GM19035 (cell line): ENCODE results near the gene SERTAD2.

Source experiments
- ATAC-seq: cut with Tn5 transposase; IDR thresholded peaks from one replicate; pipeline ENCODE4 v1.9.1; 2021; ENCODE audit not compliant: unreplicated experiment

SERTAD2 gene

DNA sequence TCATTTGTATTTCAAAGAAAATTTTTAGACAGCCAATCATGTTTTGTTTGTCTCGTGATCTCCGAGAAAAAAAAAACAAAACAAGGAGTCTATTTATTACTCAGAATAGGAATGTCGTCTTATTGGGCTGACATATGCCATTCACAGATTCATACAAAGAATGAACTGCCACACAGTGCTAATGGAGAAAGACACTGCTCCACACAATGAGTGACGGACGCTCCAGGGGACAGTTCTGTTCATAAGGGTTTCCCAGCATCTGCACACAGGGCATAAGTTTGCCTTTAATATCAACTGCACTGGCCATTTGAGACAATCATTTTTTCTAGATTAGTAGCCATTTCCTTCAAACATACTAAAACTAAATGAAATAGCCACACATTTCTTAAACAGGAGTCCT is 3.4 kb downstream of the SERTAD2 start:
- no peak for ATAC-seq

DNA sequence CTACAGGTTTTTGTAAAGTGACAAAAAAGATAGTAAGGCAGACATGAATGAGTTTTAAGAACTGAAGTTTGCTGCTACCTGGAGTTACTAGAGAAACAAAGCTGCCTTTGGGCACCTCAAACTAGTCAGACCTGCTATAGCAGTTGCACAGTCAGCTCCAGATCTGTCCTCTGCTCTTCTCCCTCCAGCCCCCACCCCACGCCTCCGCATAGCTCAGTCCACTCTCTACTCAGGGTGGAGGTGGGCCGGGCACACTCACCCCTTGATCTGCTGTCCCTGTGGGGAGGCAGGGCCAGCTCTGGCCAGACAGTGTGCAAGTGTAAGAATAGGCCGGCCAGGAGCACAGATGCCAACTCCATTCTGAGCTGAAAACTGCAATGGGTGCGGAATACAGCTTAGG is 4.1 kb downstream of the SERTAD2 start:
- no peak for ATAC-seq

DNA sequence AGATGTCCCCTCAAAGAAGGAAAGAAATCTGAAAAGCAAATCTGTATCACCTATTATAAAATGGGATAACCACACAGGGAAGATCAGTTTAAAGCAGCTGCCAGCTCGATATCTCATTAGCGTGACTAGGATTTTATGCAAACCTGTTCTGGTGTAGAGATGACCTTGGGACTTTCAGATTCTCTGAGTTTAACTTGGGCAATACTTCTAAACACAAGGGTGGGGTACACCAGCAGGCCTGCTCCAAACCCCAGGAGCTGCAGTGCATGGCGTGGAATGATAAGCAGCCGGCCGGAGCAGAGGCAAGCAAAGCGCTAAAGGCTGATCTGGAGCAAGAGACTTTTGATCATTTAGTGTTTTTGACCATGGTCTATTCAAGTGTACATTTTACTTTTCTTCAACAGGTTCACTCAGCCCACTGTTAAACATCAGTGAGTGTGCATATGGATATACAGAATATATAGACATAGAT is 4.7 kb downstream of the SERTAD2 start:
- no peak for ATAC-seq

DNA sequence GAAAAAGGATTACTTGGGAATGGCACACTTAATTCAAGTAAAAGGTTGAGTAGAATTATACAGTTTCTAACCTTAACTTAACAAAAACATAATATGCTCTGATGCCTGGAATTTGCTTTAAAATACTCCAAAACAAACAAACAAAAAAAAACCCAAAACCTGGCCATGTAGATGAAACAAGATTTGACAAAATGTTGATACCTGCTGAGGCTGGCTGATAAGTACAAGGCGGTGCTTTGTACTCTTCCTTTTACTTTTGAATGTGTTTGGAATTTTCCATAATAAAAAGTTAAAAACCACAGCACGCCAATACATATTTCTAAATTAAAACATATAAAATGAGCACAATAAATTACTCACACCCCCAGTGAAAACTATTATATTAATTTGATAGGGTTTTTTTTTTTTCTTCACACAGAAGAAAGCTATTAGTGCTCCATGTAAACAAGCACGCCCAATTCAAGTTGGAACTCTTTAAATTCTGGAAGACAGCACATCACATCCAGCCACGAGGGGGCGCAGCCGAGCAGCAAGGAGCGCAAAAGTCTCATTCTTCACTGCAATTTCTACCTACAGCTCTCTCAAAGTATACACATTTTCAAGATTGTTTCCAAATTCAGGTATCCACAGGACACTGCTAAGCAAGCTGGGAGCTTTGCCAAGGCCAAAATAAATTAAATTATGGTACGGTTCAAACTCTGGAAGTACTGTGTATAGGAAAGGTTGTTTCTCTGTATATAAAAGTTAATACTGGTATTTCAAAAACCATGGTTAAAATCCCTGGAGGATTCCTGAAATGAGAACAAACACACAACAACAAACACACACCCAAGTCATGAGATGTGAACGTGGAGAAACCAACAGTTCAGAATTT is 7.5 kb downstream of the SERTAD2 start:
- ATAC-seq = no peak

DNA sequence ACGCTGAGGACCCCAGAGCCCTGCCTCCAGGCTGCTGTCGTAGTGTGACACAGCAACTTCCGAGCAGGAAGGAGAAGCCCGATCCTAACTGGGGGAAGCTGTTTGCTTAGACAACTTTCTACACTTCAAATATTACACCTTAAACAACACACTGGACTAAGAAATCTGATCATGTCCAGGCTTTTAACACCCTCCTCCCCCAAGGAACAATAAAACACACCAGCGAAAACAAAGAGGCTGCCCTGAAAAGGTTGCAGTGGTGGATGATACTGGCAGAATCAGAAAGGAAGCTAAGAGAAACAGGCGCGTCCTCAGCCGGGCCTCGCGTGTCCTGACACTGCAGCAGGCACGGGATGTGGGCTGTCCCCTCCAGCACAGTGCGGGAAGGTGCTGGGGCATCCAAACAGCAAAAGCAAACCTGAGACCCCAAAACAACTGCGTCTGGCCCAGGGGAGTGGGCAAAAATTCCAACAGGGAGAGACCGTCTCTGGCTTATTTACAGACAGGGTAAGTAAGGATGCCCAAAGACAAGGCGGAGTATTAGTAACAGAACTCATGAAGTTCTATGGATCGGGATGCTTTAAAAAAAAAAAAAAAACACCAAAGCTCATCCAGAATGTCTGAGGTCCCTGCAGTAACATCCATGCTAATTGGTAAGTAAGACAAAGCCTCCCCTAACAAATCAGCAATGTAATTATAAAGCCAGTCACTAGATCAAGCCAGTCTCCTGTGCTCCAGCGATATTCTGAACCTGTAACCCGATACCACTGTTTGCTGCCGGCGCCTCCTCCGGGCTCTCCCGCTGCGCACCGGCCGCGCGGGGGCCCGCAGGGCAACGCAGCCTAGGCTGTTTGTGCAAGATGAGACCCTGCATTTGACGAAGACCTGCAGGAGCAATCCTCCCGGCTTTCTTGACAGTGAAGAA is 9.0 kb downstream of the SERTAD2 start:
- peak; percentile 48 for ATAC-seq

DNA sequence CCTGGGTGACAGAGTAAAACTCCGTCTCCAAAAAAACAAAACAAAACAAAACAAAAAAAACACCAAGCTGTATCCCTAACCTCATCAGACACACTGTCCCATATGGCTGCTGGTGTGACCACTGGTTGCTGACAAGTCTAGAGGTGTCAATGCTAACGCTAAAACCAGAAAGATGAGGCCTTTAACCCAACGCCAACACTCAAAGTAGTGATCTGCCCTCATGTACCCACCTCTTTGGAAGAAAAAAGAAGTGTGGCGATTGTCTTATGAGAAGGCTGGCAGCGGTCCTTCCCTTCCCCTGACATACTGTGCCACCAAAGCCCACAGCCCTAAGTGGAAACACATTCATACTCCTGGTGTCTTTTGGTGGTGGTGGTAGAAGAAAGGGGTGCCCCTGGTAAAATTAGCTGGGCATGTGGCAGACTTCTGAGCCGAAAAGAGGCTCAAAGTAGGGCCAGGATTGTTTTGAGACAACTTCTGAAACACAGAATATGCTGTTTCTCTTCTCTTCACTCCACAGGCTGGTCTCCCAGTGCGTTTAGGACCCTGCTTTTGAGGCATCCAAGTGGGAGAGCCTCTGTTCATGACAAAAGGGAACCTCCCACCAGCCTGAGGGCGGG is 9.8 kb downstream of the SERTAD2 start:
- ATAC-seq = no peak

DNA sequence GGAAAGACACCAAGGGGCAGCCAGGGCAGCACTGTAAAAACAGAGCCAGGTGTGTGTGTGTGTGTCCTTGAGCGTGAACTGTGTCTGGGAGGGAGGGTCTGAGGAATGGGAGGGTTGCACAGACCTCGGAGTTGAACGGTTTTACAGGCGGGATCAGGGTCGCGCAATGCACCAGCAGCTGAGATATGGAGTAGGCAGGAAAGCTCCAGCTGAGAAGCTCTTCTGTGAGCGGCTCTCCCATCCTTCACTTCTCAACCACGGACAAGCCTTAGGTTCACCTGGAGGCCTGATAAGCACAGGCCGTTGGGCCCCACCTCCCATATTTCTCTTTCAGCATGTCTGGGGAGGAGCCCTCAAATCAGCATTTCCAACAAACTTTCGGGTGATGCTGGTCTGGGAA is 12.1 kb downstream of the SERTAD2 start:
- ATAC-seq = no peak

DNA sequence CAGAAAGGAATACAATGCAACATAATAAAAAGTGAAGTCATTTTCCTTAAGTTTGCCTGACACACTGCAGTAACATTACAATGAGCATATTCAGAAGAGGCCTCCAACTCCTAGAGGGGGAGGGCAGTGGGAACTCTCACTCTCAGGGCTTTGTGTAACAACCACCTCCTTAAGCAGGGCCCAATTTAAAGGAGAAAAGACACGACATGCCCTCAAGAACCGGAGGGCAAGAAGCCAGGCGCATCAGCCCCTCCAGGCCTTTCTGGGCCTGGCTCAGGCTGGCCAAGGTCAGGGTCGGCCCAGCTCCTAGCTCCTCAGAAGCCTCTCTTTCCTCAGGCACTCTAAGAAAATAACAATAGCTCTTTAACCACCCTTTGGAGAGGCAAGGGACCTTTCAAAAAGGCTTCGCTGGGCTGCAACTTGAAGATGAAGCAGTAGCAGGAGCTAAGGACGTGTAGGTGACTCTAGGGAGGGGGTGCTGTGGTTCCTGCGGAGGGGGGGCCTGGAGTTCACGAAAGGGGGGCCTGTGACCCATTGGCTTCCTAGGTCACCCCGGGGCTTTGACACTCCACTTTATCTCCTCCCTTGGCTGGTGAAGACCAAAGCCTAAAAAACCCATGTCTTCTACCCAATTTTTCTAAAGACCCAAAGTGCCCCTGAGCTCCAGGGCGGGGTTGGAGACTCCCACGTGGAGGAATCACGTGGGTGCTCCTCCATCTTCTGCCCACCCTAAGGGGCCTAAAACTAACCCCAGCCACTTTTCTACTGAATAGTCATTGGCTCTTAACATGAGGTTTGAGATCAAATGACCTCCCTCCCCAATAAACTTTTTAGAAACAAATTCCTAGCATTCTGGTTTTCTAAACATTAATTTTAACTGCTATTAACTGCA is 13.3 kb downstream of the SERTAD2 start:
- ATAC-seq = no peak

DNA sequence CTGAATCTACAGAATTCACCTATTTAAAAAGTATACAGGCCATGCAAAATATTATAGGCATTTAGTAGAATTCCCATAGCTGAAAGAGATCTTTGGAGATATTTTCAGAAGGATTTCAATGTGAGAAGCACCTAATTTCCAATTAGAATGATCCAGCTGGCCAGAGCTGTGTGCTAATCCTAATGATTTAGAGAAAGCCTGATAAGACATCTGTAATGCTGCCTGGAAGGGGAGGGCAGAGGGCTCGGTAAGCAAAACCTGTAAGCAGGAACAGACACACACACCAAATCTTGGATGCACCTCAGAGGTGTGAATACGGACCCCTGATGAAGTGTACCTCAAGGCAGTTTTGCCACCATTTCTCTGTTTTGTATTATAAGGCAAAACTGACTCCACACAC is 14.0 kb downstream of the SERTAD2 start:
- ATAC-seq = no peak

DNA sequence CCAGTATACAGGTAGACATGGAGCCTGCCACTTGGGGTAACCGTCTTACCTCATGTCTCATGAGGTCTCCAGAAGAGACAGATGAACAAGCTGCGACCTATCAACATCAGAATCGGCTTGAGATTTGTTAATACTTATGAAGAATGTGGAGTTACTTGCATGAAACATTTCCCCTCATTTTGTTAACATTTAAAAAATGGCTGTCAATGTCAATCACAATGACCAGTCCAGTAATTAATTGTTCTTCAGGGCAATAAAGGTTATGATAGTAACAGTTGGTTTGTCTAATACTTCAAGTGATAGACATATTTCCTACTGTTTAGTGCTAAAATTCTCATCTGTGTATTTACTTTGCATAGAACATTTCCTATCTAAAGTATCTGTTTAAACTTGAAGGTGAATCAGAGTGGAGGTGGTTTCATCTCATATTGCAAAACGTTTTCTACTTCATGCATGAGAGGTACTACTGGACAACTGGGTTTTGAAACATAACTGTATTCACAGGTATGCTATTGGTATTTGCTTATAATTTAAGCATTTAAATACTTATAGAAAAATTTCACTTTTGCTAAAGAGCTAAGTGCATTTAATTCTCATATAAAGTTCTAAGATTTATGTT is 15.1 kb downstream of the SERTAD2 start:
- ATAC-seq = no peak

DNA sequence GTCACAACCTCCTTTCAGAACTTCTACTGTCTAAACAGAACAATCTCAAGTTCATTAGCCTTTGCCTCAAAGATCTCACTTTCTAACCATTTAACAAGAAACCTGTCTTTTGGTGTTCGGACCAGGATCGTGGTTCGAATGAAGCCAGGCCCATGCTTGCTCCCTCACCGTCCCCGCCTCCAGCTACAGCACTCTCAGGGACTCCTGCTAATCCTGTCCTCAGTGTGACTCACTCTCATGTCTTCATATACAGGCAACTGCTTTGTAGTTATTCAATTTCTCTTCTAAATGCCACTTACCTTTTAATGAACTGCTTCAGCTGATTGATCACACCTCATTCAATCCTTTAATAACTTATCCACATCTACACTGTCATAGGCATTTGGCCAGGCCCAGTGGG is 15.8 kb downstream of the SERTAD2 start:
- no peak for ATAC-seq

DNA sequence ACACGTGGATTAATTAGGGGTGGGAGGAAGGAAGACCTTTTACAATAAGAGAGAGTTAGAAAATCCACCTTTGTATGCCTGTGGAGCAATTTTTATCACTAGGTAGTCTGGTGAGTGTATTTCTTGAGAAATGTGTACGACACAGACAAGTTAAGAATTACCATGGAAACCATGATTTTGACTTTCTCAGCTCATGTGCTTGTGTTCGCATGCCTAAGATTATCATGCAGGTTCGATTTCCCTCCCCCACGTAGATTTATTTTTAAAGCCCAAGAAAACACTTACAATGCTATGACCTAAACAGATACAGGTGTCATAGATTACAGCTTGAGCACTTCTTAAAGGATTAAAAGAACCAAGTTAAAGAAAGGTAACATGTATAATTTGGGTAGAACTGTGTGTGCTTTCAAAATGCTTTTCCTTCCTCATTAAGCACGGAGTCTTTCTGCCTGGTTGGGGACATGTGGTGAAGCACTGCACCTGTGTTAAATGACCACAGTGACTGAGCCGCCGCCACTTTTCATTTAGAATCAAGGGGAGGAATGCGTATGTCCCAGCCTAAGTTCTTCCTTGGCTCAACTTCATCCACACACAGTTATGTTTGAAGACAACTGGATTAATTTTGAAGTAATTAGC is 16.6 kb downstream of the SERTAD2 start:
- peak; percentile 63 for ATAC-seq

DNA sequence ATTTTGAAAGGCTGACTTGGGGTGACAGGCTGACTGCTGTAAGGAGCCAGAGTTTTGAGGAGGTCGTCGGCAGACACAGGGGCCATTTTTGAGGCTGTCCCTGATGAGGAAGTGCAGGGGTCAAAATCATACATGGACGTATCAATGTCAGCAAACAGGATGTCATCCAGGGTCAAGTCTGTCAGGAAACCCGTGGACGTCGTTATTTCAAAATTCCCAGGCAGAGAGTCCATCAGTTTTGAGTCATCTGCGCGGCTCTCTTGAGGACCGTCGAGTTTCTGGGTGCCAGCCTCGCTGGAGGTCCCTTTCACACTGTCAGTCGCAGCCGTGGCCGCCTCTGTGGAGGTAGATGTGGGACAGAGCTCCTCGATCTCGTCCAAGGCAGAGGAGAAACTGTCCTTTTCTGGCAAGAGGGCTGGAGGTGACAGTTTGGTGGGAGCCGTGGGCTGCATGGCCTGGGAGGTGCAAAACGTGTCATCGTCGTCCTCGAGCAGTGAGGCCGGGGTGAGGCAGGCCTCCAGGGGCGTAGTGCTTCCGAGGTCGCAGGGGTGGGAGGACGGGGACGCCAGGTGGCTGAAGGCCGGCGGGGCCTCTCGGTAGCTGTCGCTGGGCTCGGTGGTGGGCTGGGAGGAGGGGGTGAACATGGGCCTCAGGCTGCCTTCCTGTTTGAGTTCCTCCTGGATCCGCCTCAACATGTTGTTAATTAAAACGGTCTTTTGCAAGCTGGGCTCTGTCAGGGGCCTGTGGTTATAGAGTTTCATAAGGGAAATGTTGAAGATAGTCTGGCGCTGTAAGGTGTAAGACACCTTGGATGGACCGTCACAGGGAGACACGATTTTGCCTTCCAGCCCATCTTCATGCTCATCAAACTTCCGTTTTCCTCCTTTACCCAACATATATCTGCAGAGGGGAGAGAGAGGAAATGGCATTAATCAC is 17.5 kb downstream of the SERTAD2 start:
- peak; percentile 45 for ATAC-seq

DNA sequence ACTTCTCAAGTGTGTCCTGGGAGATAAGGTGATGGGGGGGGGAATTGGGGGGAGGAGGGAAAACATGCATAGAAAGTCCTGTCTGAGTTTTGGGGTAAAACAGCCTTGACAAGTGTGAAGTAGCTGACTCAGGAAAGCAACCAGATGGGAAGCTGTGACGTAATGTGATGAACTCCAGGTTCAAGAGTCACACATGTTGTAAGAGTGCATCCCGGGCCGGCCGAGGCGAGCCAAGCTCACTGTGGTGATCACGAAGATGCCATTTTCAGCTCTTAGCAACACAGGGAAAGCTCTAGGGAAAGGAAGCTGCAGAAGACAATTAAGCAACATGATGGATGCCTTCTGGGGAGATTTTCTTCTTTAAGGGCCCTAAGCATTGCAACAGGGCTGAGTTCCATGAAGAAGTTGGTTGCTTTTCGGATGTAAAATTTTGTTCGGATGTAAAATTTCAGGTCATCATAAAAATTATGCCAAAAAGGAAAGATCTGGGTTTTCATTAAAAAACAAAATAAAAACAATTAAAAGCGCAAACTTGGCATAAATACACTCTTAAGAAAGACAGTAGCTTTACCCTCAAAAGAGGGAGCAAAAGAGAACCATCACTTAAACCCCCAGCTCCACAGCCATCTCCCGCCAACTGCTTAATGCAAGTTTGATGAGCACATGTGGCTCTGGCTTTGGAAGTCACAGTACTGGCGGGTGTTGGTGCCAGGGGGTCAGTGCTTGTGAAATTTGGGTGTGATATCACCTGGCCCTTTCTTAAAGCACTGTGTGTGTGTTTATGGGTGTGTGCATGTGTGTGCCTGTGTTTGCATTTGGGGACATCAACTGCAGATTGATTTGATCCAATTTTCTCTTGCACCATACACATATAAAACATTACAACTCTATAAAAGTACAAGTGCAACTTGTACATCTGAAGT is 19.1 kb downstream of the SERTAD2 start:
- no peak for ATAC-seq

DNA sequence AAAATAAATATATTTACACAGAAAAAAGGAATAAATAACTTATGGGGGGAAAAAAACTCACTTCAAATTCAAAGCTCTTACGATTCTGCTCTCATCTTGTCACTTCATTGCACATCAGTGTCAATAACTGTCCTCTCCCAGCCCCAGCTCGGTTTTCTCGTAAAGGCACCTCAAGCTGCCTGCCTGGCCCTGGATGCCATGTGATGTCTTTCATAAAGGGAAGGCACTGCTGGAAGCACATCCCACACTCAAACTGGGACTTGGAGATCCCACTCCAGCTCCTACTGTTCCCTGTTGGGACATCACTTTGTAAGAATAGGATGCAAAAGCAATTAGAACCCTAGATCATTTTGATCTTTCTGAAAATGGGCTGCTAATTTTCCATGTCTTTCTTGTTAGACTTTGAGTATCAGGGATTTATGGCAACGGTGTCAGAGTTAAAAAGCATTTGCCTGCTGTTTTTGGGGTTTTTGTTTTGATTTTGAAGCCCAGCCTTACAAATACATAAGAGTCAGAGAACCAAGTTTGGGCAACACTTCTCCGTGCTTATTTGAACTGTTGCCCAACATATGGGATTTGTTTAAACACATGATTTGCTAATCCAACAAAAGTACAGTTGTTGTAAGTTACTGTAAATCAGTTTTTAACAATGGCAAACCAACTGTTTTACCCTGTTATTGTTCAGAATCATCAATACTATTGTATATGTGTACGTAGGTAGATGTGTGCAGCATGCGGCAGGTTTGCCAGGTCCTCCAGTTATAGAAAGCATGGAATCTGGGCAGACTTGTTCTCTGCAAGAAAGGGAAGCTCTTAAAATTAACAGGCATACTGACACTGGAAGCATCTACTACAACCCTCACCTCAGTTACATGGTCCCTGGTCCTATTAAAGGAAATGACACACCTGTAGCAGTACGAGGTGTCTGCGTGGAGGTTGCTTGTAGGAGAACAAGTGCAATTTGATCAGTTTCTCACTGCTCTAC is 20.6 kb downstream of the SERTAD2 start:
- no peak for ATAC-seq

DNA sequence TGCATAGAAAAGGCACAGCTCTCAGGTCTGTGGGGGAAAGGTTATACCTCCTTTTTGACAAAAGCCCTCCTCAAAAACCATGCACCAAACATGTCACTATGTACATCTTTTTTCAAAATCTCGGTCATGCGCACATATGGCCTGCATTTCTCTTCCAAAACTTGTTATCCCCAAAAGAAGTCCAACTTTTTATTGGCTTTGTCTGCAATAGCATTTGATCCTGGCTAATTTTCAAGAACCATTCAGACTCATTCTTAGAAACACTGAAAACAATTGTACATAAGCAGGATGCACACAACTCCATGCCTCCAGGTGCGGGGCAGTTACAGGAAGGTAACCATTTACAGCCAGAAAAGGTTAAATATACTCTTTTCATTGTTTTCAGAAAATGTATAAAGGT is 21.9 kb downstream of the SERTAD2 start:
- ATAC-seq = no peak
